HG03175 (cell line): ENCODE data around the gene IGHMBP2.
"Not testable (repeated sequence)": the region's sequence is repeated elsewhere in the genome, so short reads cannot be mapped to it uniquely, and the experiment has no call there.

ENCODE experiments used
- ATAC-seq: cut with Tn5 transposase; IDR thresholded peaks from one replicate; pipeline ENCODE4 v1.9.1; 2021; ENCODE audit warnings: mild to moderate bottlenecking, moderate library complexity; ENCODE audit not compliant: unreplicated experiment

The IGHMBP2 gene

GRCh38 chr11:68960294-68961071, 56.8 kb downstream of the IGHMBP2 start:
- no peak for ATAC-seq

DNA sequence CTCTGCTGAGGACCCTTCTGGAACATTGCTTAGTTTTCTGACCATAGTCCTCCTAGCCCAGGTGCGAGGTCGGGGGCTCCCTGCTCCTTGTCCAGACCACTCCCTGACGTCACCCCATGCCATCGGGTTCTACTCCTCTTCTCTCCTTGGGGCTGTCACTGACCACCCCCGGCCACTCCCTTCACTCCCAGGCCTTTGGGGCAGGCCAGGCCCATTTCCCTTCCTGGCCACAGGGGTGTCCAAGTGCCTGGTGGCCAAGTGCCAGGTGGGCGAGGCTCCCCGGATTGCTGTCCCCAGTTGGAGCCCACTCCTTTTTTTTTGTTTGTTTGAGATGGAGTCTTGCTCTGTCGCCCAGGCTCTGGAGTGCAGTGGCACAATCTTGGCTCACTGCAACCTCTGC, 57.6 kb downstream of the IGHMBP2 start:
- no peak for ATAC-seq

DNA sequence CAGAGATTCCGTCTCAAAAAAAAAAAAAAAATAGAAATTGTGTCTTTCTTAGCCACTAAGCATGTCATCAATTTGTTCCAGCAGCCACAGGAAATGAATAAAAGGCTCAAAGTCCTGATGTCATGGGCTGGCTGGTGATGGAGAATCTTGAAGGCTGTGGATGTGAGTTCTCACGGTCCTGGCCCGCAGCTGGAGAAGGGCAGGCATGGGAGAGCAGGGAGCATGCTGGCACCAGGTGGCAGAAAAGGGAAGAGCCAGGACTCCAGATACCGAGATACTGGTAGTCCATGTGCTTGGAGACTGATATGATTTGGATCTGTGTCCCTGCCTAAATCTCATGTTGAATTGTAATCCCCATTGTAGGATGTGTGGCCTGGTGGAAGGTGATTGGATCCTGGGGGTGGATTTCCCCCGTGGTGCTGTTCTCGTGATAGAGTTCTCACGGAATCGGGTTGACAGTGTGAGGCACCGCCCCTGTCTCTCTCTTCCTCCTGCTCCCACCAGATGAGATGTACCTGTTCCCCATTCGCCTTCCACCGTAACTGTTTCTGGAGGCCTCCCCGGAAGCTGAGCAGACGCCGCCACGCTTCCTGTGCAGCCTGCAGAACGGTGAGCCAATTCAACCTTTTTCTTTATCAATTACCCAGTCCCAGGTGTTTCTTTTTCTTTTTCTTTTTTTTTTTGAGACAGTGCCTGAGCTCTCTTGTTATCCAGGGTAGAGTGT, 59.0 kb downstream of the IGHMBP2 start:
- no peak for ATAC-seq

GRCh38 chr11:68963779-68964178, 60.1 kb downstream of the IGHMBP2 start:
- no peak for ATAC-seq

GRCh38 chr11:68965901-68966853, 62.5 kb downstream of the IGHMBP2 start:
- ATAC-seq: no peak

GRCh38 chr11:68966894-68967780, 63.4 kb downstream of the IGHMBP2 start:
- ATAC-seq: no peak

DNA sequence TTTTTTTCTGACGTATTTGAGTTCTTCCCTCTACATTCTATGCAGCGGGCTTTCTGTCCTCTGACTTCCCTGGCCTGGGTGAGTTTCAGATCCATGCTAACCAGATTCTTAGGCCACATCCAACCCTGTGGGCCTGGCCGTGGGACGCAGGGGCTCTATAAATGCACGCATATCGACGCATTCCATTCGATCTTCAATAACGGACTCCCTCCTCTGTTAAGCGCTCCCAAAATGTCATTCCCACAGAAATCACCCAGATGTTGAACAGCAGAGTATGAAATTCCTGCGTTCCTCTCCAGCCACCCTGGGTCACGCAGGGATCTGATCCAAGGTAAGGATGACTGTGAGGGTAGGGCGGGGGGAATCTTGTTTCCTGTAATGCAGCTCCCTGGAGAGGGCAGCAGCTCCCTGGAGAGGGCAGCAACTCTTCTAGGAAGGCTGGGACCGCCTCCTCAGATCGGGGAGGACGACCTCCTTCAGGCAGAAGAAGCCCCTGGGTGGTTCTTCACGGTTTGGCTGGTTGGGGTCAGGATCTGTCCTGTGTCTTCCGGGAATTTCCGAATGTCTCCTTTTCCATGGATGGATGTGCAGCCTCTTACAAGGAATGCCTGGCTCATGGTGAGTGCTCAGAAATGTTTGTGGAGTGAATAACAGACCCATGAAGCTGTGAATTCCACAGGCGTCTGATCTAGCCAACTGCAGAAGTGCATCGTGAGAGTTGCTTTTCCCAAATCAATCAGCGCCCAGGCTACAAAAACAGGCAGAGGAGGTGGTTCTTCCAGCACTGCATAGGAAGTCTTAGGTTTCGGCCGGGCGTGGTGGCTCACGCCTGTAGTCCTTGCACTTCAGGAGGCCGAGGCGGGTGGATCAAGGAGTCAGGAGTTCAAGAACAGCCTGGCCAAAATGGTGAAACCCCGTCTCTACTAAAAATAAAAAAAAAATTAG, 64.9 kb downstream of the IGHMBP2 start:
- no peak for ATAC-seq

- ATAC-seq: no peak
These were observed 65.7 kb downstream of the IGHMBP2 start for GRCh38 chr11:68969386-68969785.

DNA sequence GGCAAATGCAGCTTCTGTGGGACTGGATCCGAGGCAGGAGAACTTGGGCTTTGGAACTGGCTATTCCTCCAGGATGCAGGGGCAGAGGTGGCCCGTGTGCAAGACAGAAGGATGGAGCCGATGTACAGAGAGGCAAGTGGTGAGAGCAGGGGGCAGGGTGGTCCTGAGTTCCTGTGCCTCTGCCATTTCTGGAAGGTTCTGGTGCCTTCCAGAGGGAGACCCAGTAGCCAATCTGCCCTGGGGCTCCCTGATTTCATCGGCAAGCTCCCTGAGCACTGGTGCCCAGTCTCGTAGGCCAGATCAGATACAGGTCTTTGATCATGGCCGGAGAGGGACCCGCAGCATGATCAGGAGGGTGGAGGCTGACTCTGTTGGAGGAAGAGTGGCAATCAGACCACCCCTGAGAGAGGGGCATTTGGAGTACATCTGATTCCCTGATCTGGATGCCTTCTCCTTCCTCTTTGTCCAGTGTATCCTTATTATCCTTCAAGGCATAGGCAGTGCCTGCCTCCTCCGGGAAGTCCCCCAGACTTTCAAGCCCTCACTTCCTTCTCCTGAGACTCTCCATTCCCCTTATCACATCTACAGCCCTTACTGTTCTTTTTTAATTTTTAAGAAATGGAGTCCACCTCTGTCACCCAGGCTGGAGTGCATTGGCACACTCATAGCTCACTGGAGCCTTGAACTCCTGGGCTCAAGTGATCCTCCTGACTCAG, 67.4 kb downstream of the IGHMBP2 start:
- ATAC-seq: no peak

DNA sequence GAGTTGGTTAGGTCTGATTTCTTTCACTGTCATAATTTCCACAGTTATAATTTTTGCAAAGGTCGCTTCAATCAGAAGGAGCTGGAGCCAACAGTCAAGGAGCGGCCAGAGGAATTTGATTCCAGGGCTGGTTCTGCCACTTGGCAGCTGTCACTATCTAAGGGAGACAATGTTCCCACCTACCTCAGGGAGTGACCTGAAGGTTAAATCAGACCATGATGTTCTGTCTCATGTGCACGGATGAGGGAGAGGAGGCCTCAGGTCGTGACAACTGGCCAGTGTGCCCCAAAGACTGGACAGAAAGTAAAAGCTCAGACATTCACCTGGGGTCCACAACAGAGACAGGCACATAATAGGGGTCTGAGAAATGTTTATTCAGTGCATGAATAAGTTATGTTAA, 69.5 kb downstream of the IGHMBP2 start:
- ATAC-seq: no peak

GRCh38 chr11:68973706-68974105, 70.0 kb downstream of the IGHMBP2 start:
- not testable (repeated sequence) for ATAC-seq

DNA sequence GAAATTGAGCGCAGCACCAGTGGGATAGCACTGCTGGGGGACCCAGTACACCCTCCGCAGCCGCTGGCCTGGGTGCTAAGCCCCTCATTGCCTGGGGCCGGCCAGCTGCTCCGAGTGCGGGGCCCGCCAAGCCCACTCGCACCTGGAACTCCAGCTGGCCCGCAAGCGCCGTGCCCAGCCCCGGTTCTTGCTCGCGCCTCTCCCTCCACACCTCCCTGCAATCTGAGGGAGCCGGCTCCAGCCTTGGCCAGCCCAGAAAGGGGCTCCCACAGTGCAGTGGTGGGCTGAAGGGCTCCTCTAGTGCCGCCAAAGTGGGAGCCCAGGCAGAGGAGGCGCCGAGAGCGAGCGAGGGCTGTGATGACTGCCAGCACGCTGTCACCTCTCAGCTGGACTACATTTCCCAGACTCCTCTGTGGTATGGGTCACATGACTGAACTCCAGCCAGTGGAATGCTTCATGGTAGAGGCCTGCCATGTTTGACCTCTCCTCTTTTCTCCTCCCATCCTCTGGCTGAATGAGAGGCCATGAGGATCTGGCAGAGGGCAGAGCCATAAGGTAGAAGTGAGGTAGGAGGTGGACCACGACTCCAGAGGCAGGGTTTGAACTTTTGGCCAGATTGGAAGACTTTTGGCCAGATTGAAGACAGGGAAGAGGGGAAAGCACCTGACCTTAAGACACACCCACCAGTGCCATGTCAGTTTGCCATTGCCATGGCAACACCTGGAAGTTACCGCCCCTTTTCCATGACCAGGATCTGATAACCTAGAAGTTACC, 70.9 kb downstream of the IGHMBP2 start:
- no peak for ATAC-seq

DNA sequence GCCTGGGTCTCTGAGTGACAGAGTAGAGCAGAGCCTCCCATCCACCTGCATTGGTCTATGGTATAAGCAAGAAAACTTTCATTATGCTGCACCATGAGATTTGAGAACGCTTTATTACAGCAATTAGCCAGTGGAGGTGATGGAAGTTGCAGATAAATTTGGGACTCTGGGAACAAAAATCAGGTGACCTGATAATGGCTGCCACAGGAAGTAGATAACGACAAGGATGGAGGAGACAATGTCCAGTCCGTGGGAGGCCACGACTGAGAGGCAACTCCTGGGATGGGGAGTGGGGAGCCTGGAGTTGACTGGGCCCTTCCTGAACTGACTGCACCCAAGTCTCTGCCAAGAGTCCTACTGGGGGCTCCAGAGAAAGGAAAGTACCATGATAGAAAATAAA, 72.4 kb downstream of the IGHMBP2 start:
- no peak for ATAC-seq

GRCh38 chr11:68976563-68976962, 72.9 kb downstream of the IGHMBP2 start:
- no peak for ATAC-seq

GRCh38 chr11:68977781-68978625, 74.3 kb downstream of the IGHMBP2 start:
- no peak for ATAC-seq

GRCh38 chr11:68978626-68978930, 74.9 kb downstream of the IGHMBP2 start:
- no peak for ATAC-seq
